ENCODE data around the gene ALDH18A1. TPM values are rescaled to one million over a fixed set of nuclear protein-coding genes. Genes with fewer than 3 reads are reported as not detected.
"Not testable (repeated sequence)": the region's sequence is repeated elsewhere in the genome, so short reads cannot be mapped to it uniquely, and the experiment has no call there.

The ALDH18A1 gene
- total and polyA plus RNA-seq, 4 experiments from 2014 or later, result 25.9 to 77.5 (median 41.0) TPM

GRCh38 chr10:95637140-95637539, 19.4 kb downstream of the ALDH18A1 start:
- POLR2A ChIA-PET (ENCODE audit: partially characterized antibody), result no interaction called here
- no peak for DNase-seq
- no peaks in the 10 kb centered on the region for H3K27me3 ChIP-seq (ENCODE audit: insufficient read depth, low read length)
- Mint-ChIP-seq H3K9me3 (no peaks in the 10 kb centered on the region), H3K4me3 (no peak overlapping the region), H3K27me3 (no peaks in the 10 kb centered on the region), H3K36me3 (peaks cover 65 to 67% of the 10 kb centered on the region in 2 donors), H3K27ac (peak overlapping the region in 1 of 7 donors; percentile 23), H3K4me1 (peaks cover 0 to 3% (median 0%) of the 10 kb centered on the region in 4 donors)
- H3K4me1 ChIP-seq (ENCODE audit: insufficient read depth, low read length), result no peaks in the 10 kb centered on the region
- intact Hi-C loops (cut with micrococcal nuclease), result no loop called here
- H3K36me3 ChIP-seq (ENCODE audit: insufficient read depth, low read length), result peaks cover 35% of the 10 kb centered on the region
- CTCF ChIA-PET (ENCODE audit: partially characterized antibody), result no interaction called here
- no peak overlapping the region for H3K4me3 ChIP-seq (ENCODE audit: low read length in 2 of 2)
- H3K27ac ChIP-seq (ENCODE audit: low read depth, low read length), result no peak overlapping the region
- no peaks in the 10 kb centered on the region for H3K9me3 ChIP-seq (ENCODE audit: control insufficient read depth in 1 of 2, low read length in 2 of 2)

DNA sequence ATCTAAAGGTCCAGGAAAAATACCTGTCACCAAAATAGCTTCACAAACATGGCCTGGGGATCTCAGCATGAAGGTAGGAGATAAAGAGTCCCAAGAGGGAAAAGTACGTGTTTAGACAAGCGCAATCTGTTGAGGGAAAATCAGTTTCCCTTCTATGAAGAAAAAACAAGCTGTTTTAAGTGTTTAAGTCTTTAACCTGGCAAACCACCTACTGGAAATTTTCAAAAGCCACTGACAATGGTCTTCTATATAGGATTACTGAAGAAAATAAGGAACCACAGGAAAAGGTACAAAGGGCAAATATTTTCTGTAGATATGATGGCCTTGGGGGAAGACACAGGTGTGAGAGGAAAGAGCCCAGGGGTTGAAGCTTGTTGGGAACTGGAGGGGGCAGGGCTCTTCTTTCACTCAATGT, 21.2 kb downstream of the ALDH18A1 start:
- no peak overlapping the region for H3K27ac Mint-ChIP-seq
- H3K27me3 Mint-ChIP-seq, result no peaks in the 10 kb centered on the region

DNA sequence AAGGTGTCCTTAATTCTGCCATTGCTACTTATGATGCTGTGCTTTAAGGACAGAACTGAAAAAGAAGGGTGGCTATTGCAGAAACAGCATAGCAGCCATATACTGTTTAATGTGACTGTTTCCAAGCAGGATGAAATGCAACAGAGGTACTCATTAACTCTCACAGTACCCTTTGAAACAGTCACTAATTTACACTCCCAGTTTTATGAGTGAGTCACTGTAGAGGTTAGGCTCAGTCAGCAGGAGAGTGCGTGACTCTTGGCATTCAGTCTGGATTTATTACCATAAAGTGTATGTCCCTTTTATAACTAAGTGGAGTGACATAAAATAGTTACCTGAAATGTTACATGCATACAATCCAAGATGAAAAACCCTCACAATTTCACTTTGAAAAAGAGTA, 27.7 kb downstream of the ALDH18A1 start:
- Mint-ChIP-seq H3K9me3 (no peaks in the 10 kb centered on the region), H3K27ac (no peak overlapping the region), H3K4me1 (no peaks in the 10 kb centered on the region), H3K36me3 (peaks cover 70 to 85% of the 10 kb centered on the region in 2 donors), H3K27me3 (no peaks in the 10 kb centered on the region), H3K4me3 (no peak overlapping the region)
- ChIA-PET CTCF (ENCODE audit: partially characterized antibody) (no interaction called here), POLR2A (ENCODE audit: partially characterized antibody) (no interaction called here)
- Histone ChIP-seq H3K4me1 (ENCODE audit: insufficient read depth, low read length) (no peaks in the 10 kb centered on the region), H3K9me3 (ENCODE audit: control insufficient read depth in 1 of 2, low read length in 2 of 2) (no peaks in the 10 kb centered on the region), H3K27me3 (ENCODE audit: insufficient read depth, low read length) (no peaks in the 10 kb centered on the region), H3K4me3 (ENCODE audit: low read length in 2 of 2) (no peak overlapping the region), H3K36me3 (ENCODE audit: insufficient read depth, low read length) (peaks cover 34% of the 10 kb centered on the region), H3K27ac (ENCODE audit: low read depth, low read length) (no peak overlapping the region)
- intact Hi-C loops (cut with micrococcal nuclease), result no loop called here
- DNase-seq, result no peak

More for the DNA sequence above, 21.2 kb downstream of the ALDH18A1 start:
- ChIA-PET CTCF (ENCODE audit: partially characterized antibody) (interaction anchor here (1.3 kb wide), 1 partner anchor 25 kb away, joined by 3 read pairs; no protein-coding TSS in a partner anchor), POLR2A (ENCODE audit: partially characterized antibody) (no interaction called here)
- Mint-ChIP-seq H3K9me3 (no peaks in the 10 kb centered on the region), H3K36me3 (peaks cover 62 to 67% of the 10 kb centered on the region in 2 donors), H3K4me3 (no peak overlapping the region), H3K4me1 (no peaks in the 10 kb centered on the region)
- Histone ChIP-seq H3K36me3 (ENCODE audit: insufficient read depth, low read length) (peaks cover 29% of the 10 kb centered on the region), H3K4me1 (ENCODE audit: insufficient read depth, low read length) (no peaks in the 10 kb centered on the region), H3K27ac (ENCODE audit: low read depth, low read length) (no peak overlapping the region), H3K9me3 (ENCODE audit: control insufficient read depth in 1 of 2, low read length in 2 of 2) (no peaks in the 10 kb centered on the region), H3K4me3 (ENCODE audit: low read length in 2 of 2) (no peak overlapping the region), H3K27me3 (ENCODE audit: insufficient read depth, low read length) (no peaks in the 10 kb centered on the region)
- intact Hi-C loops (cut with micrococcal nuclease), result no loop called here
- no peak for DNase-seq

DNA sequence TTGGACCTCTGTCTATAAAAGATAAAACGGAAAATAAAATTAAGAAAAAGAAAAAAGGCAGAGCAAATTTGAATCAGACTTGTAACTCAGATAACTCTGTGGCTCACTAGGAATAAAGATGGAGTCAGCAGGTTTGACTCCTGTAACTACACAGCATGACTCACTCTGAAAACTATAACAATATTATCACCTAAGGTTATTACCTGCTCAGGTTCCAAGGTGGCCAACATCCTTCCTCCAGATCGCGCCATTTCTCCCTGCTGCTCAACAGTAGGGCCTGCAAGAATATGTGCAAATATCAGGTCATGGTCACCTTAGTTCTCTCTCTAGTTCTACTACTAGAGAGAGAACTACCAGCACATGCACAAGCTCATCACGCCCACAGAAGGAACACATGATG, 30.0 kb downstream of the ALDH18A1 start:
- Histone ChIP-seq H3K27ac (ENCODE audit: low read depth, low read length) (no peak overlapping the region), H3K4me3 (ENCODE audit: low read length in 2 of 2) (no peak overlapping the region), H3K27me3 (ENCODE audit: insufficient read depth, low read length) (no peaks in the 10 kb centered on the region), H3K36me3 (ENCODE audit: insufficient read depth, low read length) (peaks cover 30% of the 10 kb centered on the region), H3K9me3 (ENCODE audit: control insufficient read depth in 1 of 2, low read length in 2 of 2) (no peaks in the 10 kb centered on the region), H3K4me1 (ENCODE audit: insufficient read depth, low read length) (no peaks in the 10 kb centered on the region)
- Mint-ChIP-seq H3K4me1 (no peaks in the 10 kb centered on the region), H3K9me3 (no peaks in the 10 kb centered on the region), H3K4me3 (no peak overlapping the region), H3K27me3 (no peaks in the 10 kb centered on the region), H3K36me3 (peaks cover 56 to 69% of the 10 kb centered on the region in 2 donors), H3K27ac (peak overlapping the region in 2 of 7 donors; percentile 14 to 43)
- CTCF ChIA-PET (ENCODE audit: partially characterized antibody), result no interaction called here
- intact Hi-C loops (cut with micrococcal nuclease), result no loop called here
- POLR2A ChIA-PET (ENCODE audit: partially characterized antibody), result no interaction called here
- no peak for DNase-seq

- H3K36me3 Mint-ChIP-seq, result peaks cover 62 to 75% of the 10 kb centered on the region in 2 donors
- CTCF ChIA-PET (ENCODE audit: partially characterized antibody); H3K9me3 Mint-ChIP-seq: not testable (repeated sequence)
These were observed 36.1 kb downstream of the ALDH18A1 start for GRCh38 chr10:95620415-95620814.

DNA sequence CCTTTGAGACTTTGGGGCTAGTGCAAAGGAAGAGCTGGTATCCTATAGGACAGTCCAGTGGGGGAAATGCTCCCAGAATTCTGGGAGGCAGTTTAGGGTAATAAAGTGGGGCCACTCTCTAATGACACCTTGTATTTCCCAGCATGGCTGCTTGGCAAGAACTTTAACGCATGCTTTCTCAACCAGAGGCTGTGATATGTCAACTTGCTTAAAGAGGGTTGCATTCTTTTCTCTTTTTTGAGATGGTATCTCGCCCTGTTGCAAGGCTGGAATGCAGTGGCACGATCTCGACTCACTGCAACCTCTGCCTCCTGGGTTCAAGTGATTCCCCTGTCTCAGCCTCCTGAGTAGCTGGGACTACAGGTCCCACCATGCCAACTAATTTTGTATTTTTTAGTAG, 38.4 kb downstream of the ALDH18A1 start:
- ChIA-PET CTCF (ENCODE audit: partially characterized antibody) (no interaction called here), POLR2A (ENCODE audit: partially characterized antibody) (no interaction called here)
- H3K27ac Mint-ChIP-seq, result no peak overlapping the region
- Histone ChIP-seq H3K4me3 (ENCODE audit: low read length in 2 of 2) (no peak overlapping the region), H3K36me3 (ENCODE audit: insufficient read depth, low read length) (peaks cover 54% of the 10 kb centered on the region), H3K27ac (ENCODE audit: low read depth, low read length) (no peak overlapping the region), H3K9me3 (ENCODE audit: control insufficient read depth in 1 of 2, low read length in 2 of 2) (no peaks in the 10 kb centered on the region), H3K27me3 (ENCODE audit: insufficient read depth, low read length) (no peaks in the 10 kb centered on the region), H3K4me1 (ENCODE audit: insufficient read depth, low read length) (no peaks in the 10 kb centered on the region)
- no peak overlapping the region for H3K4me3 Mint-ChIP-seq
- no peaks in the 10 kb centered on the region for H3K4me1 Mint-ChIP-seq
- no peak for DNase-seq
- intact Hi-C loops (cut with micrococcal nuclease), result no loop called here
- peaks cover 74 to 84% of the 10 kb centered on the region in 2 donors for H3K36me3 Mint-ChIP-seq
- no peaks in the 10 kb centered on the region for H3K27me3 Mint-ChIP-seq
- peaks cover 0 to 3% (median 0%) of the 10 kb centered on the region in 8 donors for H3K9me3 Mint-ChIP-seq

More at GRCh38 chr10:95620415-95620814, 36.1 kb downstream of the ALDH18A1 start:
- H3K4me1 Mint-ChIP-seq; DNase-seq; H3K4me1 ChIP-seq (ENCODE audit: insufficient read depth, low read length); intact Hi-C loops (cut with micrococcal nuclease); H3K27ac Mint-ChIP-seq; H3K27ac ChIP-seq (ENCODE audit: low read depth, low read length); H3K27me3 ChIP-seq (ENCODE audit: insufficient read depth, low read length); H3K27me3 Mint-ChIP-seq; H3K4me3 ChIP-seq (ENCODE audit: low read length in 2 of 2); POLR2A ChIA-PET (ENCODE audit: partially characterized antibody); H3K9me3 ChIP-seq (ENCODE audit: control insufficient read depth in 1 of 2, low read length in 2 of 2); H3K4me3 Mint-ChIP-seq: not testable (repeated sequence)
- H3K36me3 ChIP-seq (ENCODE audit: insufficient read depth, low read length), result peaks cover 36% of the 10 kb centered on the region

DNA sequence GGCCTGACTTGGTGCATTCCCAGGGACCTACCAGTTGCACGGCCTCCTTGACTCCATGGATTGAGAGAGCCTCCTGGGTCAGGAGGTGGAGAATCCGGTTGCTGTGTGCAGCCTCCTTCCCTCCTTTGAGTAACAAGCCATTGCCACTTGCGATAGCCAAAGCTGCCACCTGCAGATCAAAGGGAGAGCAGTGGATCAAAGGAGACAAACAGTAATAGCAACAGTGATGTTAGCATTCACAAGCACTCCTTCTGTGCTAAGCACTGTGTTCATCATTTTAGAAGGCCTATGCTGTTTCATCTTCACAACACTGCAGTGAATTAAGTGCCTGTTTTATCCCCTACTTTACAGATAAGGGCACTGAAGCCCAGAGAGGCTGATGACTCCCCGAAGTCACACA, 40.1 kb downstream of the ALDH18A1 start:
- H3K4me3 ChIP-seq (ENCODE audit: low read length in 2 of 2), result no peak overlapping the region
- no peaks in the 10 kb centered on the region for H3K4me1 ChIP-seq (ENCODE audit: insufficient read depth, low read length)
- H3K27ac Mint-ChIP-seq, result peak overlapping the region in 3 of 7 donors; percentile 18 to 36 (median 32)
- ChIA-PET POLR2A (ENCODE audit: partially characterized antibody) (no interaction called here), CTCF (ENCODE audit: partially characterized antibody) (no interaction called here)
- peaks cover 58% of the 10 kb centered on the region for H3K36me3 ChIP-seq (ENCODE audit: insufficient read depth, low read length)
- no peaks in the 10 kb centered on the region for H3K27me3 Mint-ChIP-seq
- H3K36me3 Mint-ChIP-seq, result peaks cover 76 to 94% of the 10 kb centered on the region in 2 donors
- H3K4me1 Mint-ChIP-seq, result no peaks in the 10 kb centered on the region
- intact Hi-C loops (cut with micrococcal nuclease), result no loop called here
- no peak for DNase-seq
- H3K9me3 ChIP-seq (ENCODE audit: control insufficient read depth in 1 of 2, low read length in 2 of 2), result no peaks in the 10 kb centered on the region
- no peak overlapping the region for H3K4me3 Mint-ChIP-seq
- H3K9me3 Mint-ChIP-seq, result peaks cover 0 to 3% (median 0%) of the 10 kb centered on the region in 8 donors
- no peaks in the 10 kb centered on the region for H3K27me3 ChIP-seq (ENCODE audit: insufficient read depth, low read length)
- H3K27ac ChIP-seq (ENCODE audit: low read depth, low read length), result no peak overlapping the region

GRCh38 chr10:95613330-95613729, 43.2 kb downstream of the ALDH18A1 start:
- Histone ChIP-seq H3K4me1 (ENCODE audit: insufficient read depth, low read length) (no peaks in the 10 kb centered on the region), H3K36me3 (ENCODE audit: insufficient read depth, low read length) (peaks cover 81% of the 10 kb centered on the region), H3K4me3 (ENCODE audit: low read length in 2 of 2) (no peak overlapping the region), H3K27ac (ENCODE audit: low read depth, low read length) (no peak overlapping the region), H3K9me3 (ENCODE audit: control insufficient read depth in 1 of 2, low read length in 2 of 2) (no peaks in the 10 kb centered on the region), H3K27me3 (ENCODE audit: insufficient read depth, low read length) (no peaks in the 10 kb centered on the region)
- Mint-ChIP-seq H3K27me3 (no peaks in the 10 kb centered on the region), H3K27ac (no peak overlapping the region), H3K4me3 (no peak overlapping the region), H3K36me3 (peaks cover 57 to 92% of the 10 kb centered on the region in 2 donors), H3K4me1 (no peaks in the 10 kb centered on the region), H3K9me3 (no peaks in the 10 kb centered on the region)
- POLR2A ChIA-PET (ENCODE audit: partially characterized antibody), result no interaction called here
- intact Hi-C loops (cut with micrococcal nuclease), result no loop called here
- CTCF ChIA-PET (ENCODE audit: partially characterized antibody), result interaction anchor here (1.0 to 2.5 kb wide), 3 partner anchors 9 to 183 kb away, joined by 3 to 6 read pairs (median 5); partner anchors contain the start of gene TCTN3
- DNase-seq, result no peak
